Thyroid gland (tissue), 4 donors: ENCODE measurements around the gene MYH13. TPM values are rescaled to one million over a fixed set of nuclear protein-coding genes. Genes with fewer than 3 reads are reported as not detected.
A peak's percentile ranks its signal among the peaks of the same experiment; 100 is the strongest.
"Not testable (repeated sequence)": the region's sequence is repeated elsewhere in the genome, so short reads cannot be mapped to it uniquely, and the experiment has no call there.

Experiments
- DNase-seq, 2 donors: peaks; one replicate each; pipeline ENCODE4 v3.0.0-alpha.2; 2019
- H3K27ac ChIP-seq, 3 donors: fragments of 200-600 bp; sonication (generic); 1 replicate in 2 of 3; 2 replicates in 1 of 3; pipeline ENCODE4 v1.5.1; 2016 to 2019; ENCODE audit warnings: mild to moderate bottlenecking in 1 of 3, moderate library complexity in 1 of 3
- H3K27me3 ChIP-seq: fragments of 200-600 bp; sonication (generic); one replicate; pipeline ENCODE4 v1.5.1; 2019
- H3K36me3 ChIP-seq, 2 donors: fragments of 200-600 bp; sonication (generic); one replicate each; pipeline ENCODE4 v1.5.1; 2016 to 2019
- H3K4me1 ChIP-seq, 2 donors: fragments of 200-600 bp; sonication (generic); one replicate each; pipeline ENCODE4 v1.5.1; 2017 to 2019
- H3K4me3 ChIP-seq, 3 donors: fragments of 200-600 bp; sonication (generic); replicated peaks in 1 of 3; 1 replicate in 2 of 3; 2 replicates in 1 of 3; pipeline ENCODE4 v1.5.1; 2016; ENCODE audit warnings: mild to moderate bottlenecking in 1 of 3
- H3K9me3 ChIP-seq: fragments of 200-600 bp; sonication (generic); one replicate; pipeline ENCODE4 v1.5.1; 2017
- POLR2A ChIP-seq, 2 donors: fragments of 450-650 bp; IDR thresholded peaks; one replicate each; pipeline ENCODE4 v1.6.1; 2017; ENCODE audit warnings: antibody characterized with exemption in 2 of 2, mild to moderate bottlenecking in 2 of 2, moderate library complexity in 1 of 2
- WGBS, 2 donors: methylation state at CpG; one replicate each; pipeline ENCODE4 v1.1.5; 2017; 5-methylcytosine and 5-hydroxymethylcytosine counted together
- intact Hi-C: fragments of 100-400 bp; cut with DNase I; formaldehyde crosslinking; loops from one replicate; pipeline ENCODE4 v1.15.1; 2023
- total RNA-seq, 4 donors: library from RNA; depleted of rRNA; stranded (reverse); fragments of >200 nt; gene quantifications; one replicate each; pipeline ENCODE4 v1.2.3, GENCODE V29; 2016
- TF ChIP-seq, protein P1 (sequence below), 6 experiments: fragments of 200-600 bp in 3 of 6; fragments of 450-650 bp in 3 of 6; sonication (generic) in 3 of 6; IDR thresholded peaks; one replicate each; pipeline ENCODE4 v1.5.1; 2016 to 2019; ENCODE audit warnings: antibody characterized with exemption in 6 of 6, mild to moderate bottlenecking in 2 of 6, inconsistent platforms in 1 of 6, moderate library complexity in 1 of 6

MYH13 gene
- total RNA-seq, 4 donors from 2014 or later, result not detected

- Histone ChIP-seq H3K9me3 (no peaks in the 10 kb centered on the region), H3K27ac (no peak overlapping the region), H3K27me3 (no peaks in the 10 kb centered on the region), H3K4me1 (no peaks in the 10 kb centered on the region), H3K4me3 (no peak overlapping the region), H3K36me3 (no peaks in the 10 kb centered on the region)
- WGBS, 2 donors, result 42 to 45% methylated on average over 5 of the region's 5 CpGs
- TF ChIP-seq POLR2A (IDR thresholded peaks at IDR 0.05), result no peak
- TF ChIP-seq, protein P1, sequence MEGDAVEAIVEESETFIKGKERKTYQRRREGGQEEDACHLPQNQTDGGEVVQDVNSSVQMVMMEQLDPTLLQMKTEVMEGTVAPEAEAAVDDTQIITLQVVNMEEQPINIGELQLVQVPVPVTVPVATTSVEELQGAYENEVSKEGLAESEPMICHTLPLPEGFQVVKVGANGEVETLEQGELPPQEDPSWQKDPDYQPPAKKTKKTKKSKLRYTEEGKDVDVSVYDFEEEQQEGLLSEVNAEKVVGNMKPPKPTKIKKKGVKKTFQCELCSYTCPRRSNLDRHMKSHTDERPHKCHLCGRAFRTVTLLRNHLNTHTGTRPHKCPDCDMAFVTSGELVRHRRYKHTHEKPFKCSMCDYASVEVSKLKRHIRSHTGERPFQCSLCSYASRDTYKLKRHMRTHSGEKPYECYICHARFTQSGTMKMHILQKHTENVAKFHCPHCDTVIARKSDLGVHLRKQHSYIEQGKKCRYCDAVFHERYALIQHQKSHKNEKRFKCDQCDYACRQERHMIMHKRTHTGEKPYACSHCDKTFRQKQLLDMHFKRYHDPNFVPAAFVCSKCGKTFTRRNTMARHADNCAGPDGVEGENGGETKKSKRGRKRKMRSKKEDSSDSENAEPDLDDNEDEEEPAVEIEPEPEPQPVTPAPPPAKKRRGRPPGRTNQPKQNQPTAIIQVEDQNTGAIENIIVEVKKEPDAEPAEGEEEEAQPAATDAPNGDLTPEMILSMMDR (IDR thresholded peaks at IDR 0.05), result peak in 5 of 6 experiments; percentile 15 to 57 (median 41)
- intact Hi-C loops, result no loop called here
- peak; percentile 25 to 43 for DNase-seq
Measured at GRCh38 chr17:10295728-10296343, 77.0 kb downstream of the MYH13 start.

GRCh38 chr17:10294180-10294579 lies 78.6 kb downstream of the MYH13 start:
- intact Hi-C loops, result no loop called here
- Histone ChIP-seq H3K9me3 (no peaks in the 10 kb centered on the region), H3K36me3 (no peaks in the 10 kb centered on the region), H3K4me3 (no peak overlapping the region), H3K4me1 (peaks cover 0 to 5% of the 10 kb centered on the region in 2 donors), H3K27ac (no peak overlapping the region), H3K27me3 (no peaks in the 10 kb centered on the region)
- TF ChIP-seq, protein P1 (IDR thresholded peaks at IDR 0.05), result no peak
- no peak for TF ChIP-seq POLR2A (IDR thresholded peaks at IDR 0.05)
- DNase-seq, result no peak

DNA sequence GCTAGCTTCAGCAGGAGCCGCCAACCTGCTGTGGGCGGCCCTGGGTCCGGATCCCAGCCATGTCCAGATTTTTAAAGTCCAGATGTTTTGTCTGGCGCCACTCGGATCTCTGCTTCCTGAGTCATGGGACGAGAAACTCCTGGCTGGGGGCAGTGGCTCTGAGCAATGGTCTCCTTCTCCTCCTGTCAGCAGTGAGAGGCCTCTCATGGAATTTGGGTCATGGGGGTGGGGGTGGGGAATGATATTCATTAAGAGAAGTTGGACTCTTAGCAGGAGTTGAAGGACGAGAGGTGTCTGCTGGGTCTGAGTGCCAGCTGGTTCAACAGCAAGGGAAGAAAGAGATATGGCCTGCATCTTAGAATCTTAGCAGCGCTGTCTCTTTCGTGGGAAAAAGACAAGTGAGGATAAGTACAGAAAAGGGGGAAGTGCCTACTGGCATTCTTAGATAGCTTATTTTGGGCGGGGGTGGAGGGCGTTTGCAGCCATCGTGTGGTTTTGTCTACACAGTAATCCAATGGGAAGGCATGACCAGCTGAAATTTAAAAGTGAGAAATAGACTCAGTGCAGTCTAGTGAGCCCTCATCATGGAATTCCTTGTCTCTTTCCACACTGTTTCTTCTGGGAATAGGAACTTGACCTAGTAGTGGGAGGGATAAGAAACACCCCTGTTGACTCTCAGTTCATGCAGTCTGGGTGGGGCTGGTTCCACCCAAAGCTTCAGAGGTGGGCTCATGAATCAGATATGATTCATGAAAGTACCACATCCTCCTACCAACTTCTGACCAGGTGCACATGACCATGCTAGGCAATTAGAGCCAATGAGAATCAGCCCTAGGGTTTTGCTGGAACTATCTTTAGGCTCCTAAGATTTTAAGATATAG lies 80.5 kb downstream of the MYH13 start:
- TF ChIP-seq, protein P1 (IDR thresholded peaks at IDR 0.05), result no peak
- no peak for TF ChIP-seq POLR2A (IDR thresholded peaks at IDR 0.05)
- WGBS, 2 donors, result 58 to 67% methylated on average over 12 of the region's 12 CpGs
- H3K4me1 ChIP-seq, result peaks cover 0 to 5% of the 10 kb centered on the region in 2 donors
- no peaks in the 10 kb centered on the region for H3K27me3 ChIP-seq
- no peaks in the 10 kb centered on the region for H3K9me3 ChIP-seq
- H3K4me3 ChIP-seq, result no peak overlapping the region
- intact Hi-C loops, result no loop called here
- H3K36me3 ChIP-seq, result no peaks in the 10 kb centered on the region
- H3K27ac ChIP-seq, result no peak overlapping the region
- no peak for DNase-seq

- H3K4me1 ChIP-seq, H3K27ac ChIP-seq, H3K4me3 ChIP-seq, DNase-seq, H3K9me3 ChIP-seq, H3K36me3 ChIP-seq, intact Hi-C loops, H3K27me3 ChIP-seq: not testable (repeated sequence)
- 81 to 82% methylated on average over 12 of the region's 12 CpGs for WGBS, 2 donors
Measured at GRCh38 chr17:10291576-10291975, 81.2 kb downstream of the MYH13 start.

DNA sequence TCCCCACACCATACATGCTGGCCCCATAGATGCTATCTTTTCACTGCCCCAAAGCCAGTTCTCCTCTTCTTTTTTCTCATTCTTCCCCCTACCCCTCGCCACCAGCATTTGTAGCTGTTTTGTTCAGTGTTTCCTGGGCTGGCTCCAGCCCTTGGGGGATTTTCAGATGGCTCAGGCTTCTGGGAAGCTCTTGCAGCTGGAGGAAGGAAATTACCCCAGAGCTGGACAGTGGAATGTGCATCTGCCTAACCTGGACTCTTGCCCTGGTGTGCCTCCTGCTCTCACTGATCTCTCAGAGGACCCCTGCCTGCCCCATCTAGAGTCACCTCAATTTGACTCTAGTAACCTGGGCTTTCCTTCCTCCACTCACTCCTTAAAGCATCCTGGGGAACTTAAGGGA lies 82.8 kb downstream of the MYH13 start:
- peak in 1 of 2 donors; percentile 2 for DNase-seq
- TF ChIP-seq, protein P1 (IDR thresholded peaks at IDR 0.05), result no peak
- no peak for TF ChIP-seq POLR2A (IDR thresholded peaks at IDR 0.05)
- no peaks in the 10 kb centered on the region for H3K36me3 ChIP-seq
- intact Hi-C loops, result no loop called here
- no peak overlapping the region for H3K4me3 ChIP-seq
- H3K27ac ChIP-seq, result no peak overlapping the region
- H3K4me1 ChIP-seq, result peaks cover 0 to 5% of the 10 kb centered on the region in 2 donors
- H3K9me3 ChIP-seq, result no peaks in the 10 kb centered on the region
- H3K27me3 ChIP-seq, result no peaks in the 10 kb centered on the region
- 44 to 50% methylated on average over 1 of the region's 1 CpG for WGBS, 2 donors
